ENCODE results near the gene MRPL32. TPM values are rescaled to one million over a fixed set of nuclear protein-coding genes. Genes with fewer than 3 reads are reported as not detected.

The MRPL32 gene
- total and polyA plus RNA-seq, 2 of the 13 experiments (the other 11 are each of a cell fraction or from before 2014, with no cell fraction given), result 39.0 to 81.2 TPM

DNA sequence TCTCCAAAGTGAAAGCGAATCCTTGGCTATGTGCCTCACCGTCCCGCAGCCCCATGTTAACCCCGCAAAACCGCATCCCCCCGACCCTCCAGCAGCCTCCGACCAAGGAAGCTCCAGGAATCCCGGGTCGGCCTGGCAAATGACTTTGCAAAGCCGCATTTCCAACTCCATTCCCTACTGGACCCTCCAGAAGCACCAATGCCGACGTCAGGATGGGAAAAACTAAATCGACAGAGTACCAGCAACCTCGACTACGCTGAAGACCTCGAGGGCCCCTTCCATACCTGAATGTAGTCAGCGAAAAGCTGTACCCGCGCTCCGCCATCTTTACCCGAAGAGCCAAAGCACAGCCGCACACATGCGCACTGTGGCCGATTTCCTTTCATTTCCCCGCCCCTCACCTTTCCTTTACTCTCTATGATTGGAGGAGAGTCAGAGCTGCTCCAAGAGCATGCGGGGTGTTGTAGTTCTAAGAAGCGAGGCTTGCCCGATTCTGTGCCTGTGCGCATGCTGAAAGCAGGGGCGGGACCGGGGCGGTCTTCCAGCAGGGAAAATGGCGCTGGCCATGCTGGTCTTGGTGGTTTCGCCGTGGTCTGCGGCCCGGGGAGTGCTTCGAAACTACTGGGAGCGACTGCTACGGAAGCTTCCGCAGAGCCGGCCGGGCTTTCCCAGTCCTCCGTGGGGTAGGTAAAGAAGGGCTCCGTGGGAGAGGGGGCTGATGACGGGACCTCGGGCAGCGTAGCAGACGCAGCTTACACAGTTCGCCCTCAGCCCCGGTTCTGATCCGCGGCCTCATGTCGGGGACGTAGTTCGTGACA, at the start of gene MRPL32, which contains the start of gene PSMA2 (continued):
- TF ChIP-seq, protein P1, sequence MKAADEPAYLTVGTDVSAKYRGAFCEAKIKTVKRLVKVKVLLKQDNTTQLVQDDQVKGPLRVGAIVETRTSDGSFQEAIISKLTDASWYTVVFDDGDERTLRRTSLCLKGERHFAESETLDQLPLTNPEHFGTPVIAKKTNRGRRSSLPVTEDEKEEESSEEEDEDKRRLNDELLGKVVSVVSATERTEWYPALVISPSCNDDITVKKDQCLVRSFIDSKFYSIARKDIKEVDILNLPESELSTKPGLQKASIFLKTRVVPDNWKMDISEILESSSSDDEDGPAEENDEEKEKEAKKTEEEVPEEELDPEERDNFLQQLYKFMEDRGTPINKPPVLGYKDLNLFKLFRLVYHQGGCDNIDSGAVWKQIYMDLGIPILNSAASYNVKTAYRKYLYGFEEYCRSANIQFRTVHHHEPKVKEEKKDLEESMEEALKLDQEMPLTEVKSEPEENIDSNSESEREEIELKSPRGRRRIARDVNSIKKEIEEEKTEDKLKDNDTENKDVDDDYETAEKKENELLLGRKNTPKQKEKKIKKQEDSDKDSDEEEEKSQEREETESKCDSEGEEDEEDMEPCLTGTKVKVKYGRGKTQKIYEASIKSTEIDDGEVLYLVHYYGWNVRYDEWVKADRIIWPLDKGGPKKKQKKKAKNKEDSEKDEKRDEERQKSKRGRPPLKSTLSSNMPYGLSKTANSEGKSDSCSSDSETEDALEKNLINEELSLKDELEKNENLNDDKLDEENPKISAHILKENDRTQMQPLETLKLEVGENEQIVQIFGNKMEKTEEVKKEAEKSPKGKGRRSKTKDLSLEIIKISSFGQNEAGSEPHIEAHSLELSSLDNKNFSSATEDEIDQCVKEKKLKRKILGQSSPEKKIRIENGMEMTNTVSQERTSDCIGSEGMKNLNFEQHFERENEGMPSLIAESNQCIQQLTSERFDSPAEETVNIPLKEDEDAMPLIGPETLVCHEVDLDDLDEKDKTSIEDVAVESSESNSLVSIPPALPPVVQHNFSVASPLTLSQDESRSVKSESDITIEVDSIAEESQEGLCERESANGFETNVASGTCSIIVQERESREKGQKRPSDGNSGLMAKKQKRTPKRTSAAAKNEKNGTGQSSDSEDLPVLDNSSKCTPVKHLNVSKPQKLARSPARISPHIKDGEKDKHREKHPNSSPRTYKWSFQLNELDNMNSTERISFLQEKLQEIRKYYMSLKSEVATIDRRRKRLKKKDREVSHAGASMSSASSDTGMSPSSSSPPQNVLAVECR (CRISPR knock-in tag; IDR thresholded peaks at IDR 0.05; ENCODE audit: borderline replicate concordance), result peak; percentile 84
- TF ChIP-seq NCOA1 (CRISPR knock-in tag; IDR thresholded peaks at IDR 0.05) (no peak), GTF2F1 (IDR thresholded peaks at IDR 0.05; ENCODE audit: low read length) (no peak), ZNF205 (CRISPR knock-in tag; IDR thresholded peaks at IDR 0.05) (peak; percentile 60; the same call in 1 of the 2 replicates), SRSF4 (IDR thresholded peaks at IDR 0.05; ENCODE audit: low read depth, low read length, poor library complexity, severe bottlenecking) (no peak), JUND (CRISPR knock-in tag; IDR thresholded peaks at IDR 0.05) (no peak), ERF (CRISPR knock-in tag; IDR thresholded peaks at IDR 0.05) (peak; percentile 82; the same call in 1 of the 2 replicates), KLF13 (CRISPR knock-in tag; IDR thresholded peaks at IDR 0.05) (no peak), ZFX (CRISPR knock-in tag; IDR thresholded peaks at IDR 0.05; ENCODE audit: low read depth) (peak; percentile 79), SMARCC2 (IDR thresholded peaks at IDR 0.05) (no peak), KAT8 (CRISPR knock-in tag; IDR thresholded peaks at IDR 0.05) (peak; percentile 90), MZF1 (CRISPR knock-in tag; IDR thresholded peaks at IDR 0.05; ENCODE audit: borderline replicate concordance) (no peak), RARA (CRISPR knock-in tag; IDR thresholded peaks at IDR 0.05) (peak; percentile 27), HMGXB4 (CRISPR knock-in tag; IDR thresholded peaks at IDR 0.05; ENCODE audit: borderline replicate concordance in 1 of 2, low read depth in 1 of 2) (peak; percentile 55 to 69; a peak in 3 of 4 replicates), ZNF879 (CRISPR knock-in tag; IDR thresholded peaks at IDR 0.05) (no peak)
- TF ChIP-seq, protein P2, sequence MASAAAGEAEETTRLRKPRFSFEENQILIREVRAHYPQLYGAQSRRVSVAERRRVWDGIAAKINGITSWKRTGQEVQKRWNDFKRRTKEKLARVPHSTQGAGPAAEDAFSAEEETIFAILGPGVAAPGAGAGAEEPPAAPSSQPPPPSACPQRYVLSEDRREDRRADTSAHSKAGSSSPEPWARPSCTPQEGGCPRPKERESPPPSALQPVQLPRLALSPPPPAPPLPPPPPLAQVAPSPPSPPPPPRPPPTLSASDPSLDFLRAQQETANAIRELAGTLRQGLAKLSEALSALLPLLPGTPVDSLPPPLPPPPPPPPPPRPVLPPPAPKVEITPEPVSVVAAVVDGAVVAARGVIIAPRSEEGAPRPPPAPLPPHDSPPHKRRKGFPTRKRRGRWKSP (CRISPR knock-in tag; IDR thresholded peaks at IDR 0.05), result 0 out of 2 replicates have a peak, but pooled peaks have one; percentile 28
